SK-N-MC (cell line): ENCODE results near the gene PIGH.

Experiments
- EZH2 ChIP-seq: fragments of 200-600 bp; sonication (generic); IDR thresholded peaks from one replicate; pipeline ENCODE4 v1.6.1; 2017; ENCODE audit warnings: antibody characterized with exemption
- POLR2AphosphoS5 ChIP-seq: IDR thresholded peaks from 2 replicates; pipeline ENCODE4 v1.6.1; 2012; ENCODE audit warnings: mild to moderate bottlenecking, low read depth, low read length, borderline replicate concordance

GRCh38 chr14:67641902-67642749 is 42.1 kb upstream of the PIGH start:
- TF ChIP-seq POLR2AphosphoS5 = no peak
- no peak for TF ChIP-seq EZH2
